GM19467 (cell line): ENCODE measurements around the gene ACE2.

Source experiments
- ATAC-seq: cut with Tn5 transposase; IDR thresholded peaks from one replicate; pipeline ENCODE4 v1.9.1; 2021; ENCODE audit warnings: mild to moderate bottlenecking, moderate library complexity; ENCODE audit not compliant: unreplicated experiment

Gene ACE2

DNA sequence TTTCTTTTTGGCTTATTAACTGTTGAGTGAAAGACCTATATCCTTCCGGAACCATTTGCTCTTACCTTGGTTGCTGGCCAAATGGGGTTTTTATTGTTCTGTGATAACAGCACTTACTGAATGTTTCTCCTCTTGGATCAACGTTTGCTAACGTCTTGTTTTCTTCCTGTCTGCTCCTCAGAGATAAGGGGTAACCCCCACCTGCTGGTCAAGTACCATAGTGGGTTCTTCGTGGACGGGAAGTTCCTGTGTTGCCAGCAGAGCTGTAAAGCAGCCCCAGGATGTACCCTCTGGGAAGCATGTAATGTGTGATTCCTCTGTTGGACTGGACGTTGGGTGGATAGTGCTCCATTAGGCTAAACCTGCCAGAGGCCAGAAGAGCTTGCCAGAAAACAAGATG, 84.8 kb downstream of the ACE2 start:
- no peak for ATAC-seq

DNA sequence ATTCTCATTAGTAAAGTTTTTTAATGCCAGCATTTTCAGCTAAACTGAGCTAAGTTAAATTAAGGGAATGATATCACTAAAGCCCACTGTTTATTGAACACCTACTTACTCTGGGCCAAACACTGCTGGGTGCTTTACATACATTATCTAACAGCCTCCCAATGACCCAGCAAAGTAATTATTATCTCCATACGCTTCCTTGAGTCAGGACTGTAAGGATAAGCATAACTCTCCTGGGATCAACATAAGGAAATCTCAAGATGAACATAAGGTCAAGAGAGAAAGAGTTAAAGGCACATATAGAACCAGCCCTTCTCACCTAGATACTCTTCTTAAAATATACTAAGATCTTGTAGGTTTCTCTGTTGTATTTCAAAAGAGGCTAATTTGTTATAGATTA, 86.5 kb downstream of the ACE2 start:
- ATAC-seq: no peak

DNA sequence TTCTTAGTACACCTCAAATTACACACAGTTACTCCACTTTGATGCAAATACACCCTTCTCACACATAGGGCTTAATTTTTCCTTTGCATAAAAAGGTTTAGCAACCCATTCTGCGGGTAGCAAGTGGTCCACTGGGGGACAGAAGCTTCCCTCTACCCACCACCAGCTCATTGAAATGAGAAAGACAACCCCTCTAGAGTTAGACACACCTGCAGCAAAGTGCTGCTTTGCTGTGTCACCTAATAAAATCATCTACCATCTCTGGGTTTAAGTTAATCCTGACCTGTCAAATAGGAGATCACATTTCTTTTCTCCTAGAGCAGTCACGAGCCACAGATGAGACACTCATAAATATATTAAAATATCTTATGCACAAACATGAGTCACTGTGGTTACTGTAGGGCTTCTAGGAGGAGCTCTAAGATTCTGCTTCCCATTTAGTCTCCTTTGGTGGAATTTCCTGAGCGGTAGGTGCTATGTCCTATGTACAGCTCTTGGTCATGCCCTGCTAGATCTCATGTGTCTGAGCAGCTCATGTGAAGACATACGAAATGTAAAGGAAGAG, 88.3 kb downstream of the ACE2 start:
- no peak for ATAC-seq

GRCh38 chrX:15511563-15511962, 89.2 kb downstream of the ACE2 start:
- ATAC-seq: no peak
